ENCODE data around the gene CFHR1.

CFHR1 gene

DNA sequence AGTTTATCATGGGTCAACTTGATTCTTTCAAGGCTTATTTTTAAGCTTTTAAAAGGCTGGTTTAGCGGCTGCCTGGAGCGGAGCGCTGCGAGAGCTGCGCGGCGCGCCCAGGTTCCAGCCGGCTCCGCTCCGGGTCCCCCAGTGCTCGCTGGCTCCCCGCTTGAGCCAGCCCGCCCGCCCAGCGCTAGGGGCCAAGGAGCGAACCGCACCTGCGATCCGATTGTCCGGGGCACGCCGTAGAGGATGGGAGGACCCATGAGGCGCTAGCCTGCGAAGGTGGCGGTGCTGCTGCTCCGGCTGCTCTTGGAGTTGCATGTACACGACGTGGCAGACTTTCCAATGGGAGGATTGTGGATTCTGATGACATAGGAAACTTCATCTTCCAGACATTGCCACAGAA is 58.4 kb downstream of the CFHR1 start:
- no peak for DNase-seq

Measured in inflammatory macrophage (primary cell).